Suppressor macrophage (primary cell): Measurements from ENCODE around the gene THSD7A.

Experiments used
- DNase-seq, 4 experiments: peaks; one replicate each; pipeline ENCODE4 v3.0.0-alpha.2; 2020 to 2022
- total RNA-seq, 17 experiments: gene quantifications; one replicate each; lab custom pipeline; 2026; ENCODE audit warnings: mixed read lengths in 6 of 17, inconsistent platforms in 3 of 17; lab: John Stamatoyannopoulos, UW

THSD7A gene, protein sequence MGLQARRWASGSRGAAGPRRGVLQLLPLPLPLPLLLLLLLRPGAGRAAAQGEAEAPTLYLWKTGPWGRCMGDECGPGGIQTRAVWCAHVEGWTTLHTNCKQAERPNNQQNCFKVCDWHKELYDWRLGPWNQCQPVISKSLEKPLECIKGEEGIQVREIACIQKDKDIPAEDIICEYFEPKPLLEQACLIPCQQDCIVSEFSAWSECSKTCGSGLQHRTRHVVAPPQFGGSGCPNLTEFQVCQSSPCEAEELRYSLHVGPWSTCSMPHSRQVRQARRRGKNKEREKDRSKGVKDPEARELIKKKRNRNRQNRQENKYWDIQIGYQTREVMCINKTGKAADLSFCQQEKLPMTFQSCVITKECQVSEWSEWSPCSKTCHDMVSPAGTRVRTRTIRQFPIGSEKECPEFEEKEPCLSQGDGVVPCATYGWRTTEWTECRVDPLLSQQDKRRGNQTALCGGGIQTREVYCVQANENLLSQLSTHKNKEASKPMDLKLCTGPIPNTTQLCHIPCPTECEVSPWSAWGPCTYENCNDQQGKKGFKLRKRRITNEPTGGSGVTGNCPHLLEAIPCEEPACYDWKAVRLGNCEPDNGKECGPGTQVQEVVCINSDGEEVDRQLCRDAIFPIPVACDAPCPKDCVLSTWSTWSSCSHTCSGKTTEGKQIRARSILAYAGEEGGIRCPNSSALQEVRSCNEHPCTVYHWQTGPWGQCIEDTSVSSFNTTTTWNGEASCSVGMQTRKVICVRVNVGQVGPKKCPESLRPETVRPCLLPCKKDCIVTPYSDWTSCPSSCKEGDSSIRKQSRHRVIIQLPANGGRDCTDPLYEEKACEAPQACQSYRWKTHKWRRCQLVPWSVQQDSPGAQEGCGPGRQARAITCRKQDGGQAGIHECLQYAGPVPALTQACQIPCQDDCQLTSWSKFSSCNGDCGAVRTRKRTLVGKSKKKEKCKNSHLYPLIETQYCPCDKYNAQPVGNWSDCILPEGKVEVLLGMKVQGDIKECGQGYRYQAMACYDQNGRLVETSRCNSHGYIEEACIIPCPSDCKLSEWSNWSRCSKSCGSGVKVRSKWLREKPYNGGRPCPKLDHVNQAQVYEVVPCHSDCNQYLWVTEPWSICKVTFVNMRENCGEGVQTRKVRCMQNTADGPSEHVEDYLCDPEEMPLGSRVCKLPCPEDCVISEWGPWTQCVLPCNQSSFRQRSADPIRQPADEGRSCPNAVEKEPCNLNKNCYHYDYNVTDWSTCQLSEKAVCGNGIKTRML (N-terminal part only)
- total RNA-seq, result 0 to 5.6 (median 0) reads per million in 17 experiments

DNA sequence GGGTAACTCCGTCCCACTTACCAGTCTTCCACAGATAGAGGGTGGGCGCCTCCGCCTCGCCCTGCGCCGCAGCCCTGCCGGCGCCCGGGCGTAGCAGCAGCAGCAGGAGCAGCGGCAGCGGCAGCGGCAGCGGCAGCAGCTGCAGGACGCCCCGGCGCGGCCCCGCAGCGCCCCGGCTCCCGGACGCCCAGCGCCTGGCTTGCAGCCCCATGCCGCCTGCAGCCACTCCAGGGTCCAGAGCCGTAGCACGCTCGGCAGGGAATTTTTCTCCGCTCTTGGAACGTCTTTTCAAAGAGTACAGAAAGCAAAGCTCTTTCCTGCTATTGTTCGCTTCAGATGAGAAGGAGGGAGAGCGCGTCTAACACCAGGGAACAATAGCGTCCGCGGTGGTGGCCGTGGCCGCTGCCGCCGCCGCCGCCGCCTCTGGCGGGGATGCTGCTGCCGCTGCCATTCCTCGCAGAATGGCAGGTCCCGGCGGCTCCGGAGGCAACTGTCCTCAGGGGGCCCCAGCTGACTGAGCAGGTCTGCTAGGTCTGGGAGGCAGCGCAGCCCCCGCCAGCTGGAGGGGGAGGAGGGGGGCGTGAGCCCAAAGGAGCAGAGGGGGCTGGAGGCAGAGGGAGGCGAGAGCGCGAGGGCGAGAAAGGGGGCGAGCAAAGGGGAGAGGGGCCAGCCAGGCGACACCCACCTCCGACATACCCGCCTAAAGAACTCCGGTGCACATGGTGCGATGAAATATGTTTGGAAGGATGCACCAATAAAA lies at the start of gene THSD7A:
THSD7A (minus strand) TSS at position 463 of the 760 bp plus-strand sequence; CDS start at position 211, 252 bp downstream.
- DNase-seq, result peak; percentile 6 to 67 (median 16)

DNA sequence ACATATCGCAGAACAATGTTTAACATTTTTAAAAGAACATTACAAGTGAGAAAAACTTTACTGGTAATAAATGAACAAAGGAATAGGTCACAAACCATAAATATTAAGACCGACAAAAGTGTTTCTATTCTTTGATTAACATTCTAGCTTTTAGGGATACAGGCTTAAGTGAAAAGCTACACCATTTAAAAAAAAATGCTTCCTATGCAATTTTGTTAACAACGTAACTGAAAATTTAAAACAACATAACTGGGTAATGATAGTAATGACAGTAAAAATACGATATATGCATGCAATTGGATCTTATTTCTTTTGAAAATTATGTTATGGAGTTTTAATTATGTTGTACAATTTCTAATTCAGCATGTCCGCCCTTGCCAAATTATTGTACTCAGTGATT lies 49.7 kb upstream of the THSD7A start:
- no peak for DNase-seq

DNA sequence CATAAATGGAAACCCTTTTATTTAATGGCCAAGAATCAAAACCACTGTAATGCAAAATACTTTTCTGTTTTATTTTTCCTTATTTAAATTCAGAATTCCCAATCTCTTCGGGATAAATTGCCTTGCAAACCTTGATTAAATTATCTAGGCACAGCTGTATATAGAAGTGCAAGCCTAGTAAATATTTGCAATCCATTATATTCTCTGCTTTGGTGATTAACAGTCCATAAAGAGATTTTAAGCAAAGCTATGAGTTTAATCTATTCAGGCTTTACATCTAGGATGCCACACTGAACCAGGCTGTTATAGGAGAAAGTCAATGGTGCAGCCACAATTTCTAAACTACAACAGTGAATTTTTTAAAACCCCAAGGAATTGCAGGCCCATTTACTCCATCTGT lies 43.6 kb upstream of the THSD7A start:
- no peak for DNase-seq

DNA sequence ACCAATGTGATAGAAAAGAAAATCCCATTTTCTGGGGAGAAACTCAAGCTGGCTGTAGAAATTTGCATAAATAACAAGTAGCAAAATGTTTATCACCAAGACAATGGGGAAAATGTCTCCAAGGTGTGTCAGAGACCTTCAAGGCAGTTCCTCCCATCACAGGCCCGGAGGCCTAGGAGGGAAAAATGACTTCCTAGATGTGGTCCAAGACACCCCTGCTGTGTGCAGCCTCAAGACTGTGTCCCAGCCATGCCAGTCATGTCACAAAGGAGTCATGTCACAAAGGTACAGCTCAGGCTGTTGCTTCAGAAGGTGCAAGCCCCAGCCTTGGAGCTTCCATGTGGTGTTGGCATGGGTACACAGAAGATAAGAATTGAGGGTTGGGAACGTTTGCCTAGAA lies 33.7 kb upstream of the THSD7A start:
- no peak for DNase-seq

DNA sequence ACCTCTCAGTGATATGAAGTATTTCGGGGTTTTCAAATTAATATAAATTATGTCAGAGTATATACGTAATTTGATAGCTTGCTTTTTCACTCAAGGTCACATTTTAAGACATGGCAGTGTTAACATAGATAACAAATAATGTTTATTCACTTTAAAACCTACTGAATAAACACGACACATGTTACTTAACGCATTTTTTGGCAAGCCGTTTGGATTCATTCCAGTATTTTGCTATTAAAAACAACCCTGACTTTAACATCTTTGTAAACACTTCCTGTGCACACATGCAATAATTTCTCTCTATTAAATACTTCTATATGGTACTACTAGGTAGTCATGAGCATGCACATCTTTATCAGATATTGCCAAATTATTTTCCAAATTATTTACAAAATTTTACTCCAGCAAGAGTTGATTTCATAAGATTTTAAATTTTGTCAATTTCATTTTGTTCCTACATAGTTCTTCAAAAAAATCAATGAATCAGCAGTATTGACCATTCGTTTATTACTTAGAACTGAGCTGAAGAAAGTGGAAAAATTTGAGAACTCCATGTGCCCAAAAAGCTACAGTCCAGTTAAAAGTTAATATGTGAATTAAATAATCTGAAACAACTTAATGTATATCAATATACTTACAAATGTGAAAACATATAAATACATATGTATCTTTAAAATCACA lies 26.8 kb upstream of the THSD7A start:
- DNase-seq, result no peak

DNA sequence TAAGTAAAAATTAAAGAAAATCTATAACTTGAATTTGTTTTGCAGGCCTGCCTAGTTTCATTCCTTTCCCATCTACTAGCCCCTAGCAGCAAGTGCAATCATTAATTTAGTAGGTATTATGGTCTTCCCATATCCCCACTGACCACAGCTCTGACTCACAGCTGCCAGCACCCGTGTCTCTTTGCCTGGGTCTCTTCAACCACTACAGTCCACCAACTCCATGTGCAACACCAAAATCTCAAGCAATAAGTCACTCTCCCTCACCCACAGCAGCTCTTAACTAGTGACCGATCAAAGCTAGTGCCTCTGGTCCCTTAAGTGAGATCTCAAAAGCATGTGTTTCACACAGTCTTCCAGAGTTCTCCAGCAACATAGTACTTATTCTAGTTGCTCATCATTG lies 26.0 kb upstream of the THSD7A start:
- DNase-seq, result no peak

DNA sequence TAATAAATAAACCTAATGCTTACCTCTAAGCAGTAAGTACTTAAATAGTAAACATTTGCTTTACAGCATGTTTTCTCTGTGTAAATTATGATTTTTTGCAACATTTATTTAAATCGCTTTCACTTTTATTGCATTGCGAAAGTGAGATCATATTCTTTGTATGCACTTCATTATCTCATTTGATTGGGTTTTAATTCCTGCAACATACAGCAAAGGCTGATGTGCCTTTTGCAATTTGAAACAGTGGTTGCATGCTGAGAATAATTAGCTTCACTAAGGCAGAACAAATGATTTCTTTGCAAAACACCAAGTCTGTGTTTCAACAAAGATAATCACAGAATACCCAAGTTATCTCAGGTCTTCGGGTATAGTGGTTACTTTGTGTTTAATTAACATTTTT lies 16.3 kb upstream of the THSD7A start:
- no peak for DNase-seq

DNA sequence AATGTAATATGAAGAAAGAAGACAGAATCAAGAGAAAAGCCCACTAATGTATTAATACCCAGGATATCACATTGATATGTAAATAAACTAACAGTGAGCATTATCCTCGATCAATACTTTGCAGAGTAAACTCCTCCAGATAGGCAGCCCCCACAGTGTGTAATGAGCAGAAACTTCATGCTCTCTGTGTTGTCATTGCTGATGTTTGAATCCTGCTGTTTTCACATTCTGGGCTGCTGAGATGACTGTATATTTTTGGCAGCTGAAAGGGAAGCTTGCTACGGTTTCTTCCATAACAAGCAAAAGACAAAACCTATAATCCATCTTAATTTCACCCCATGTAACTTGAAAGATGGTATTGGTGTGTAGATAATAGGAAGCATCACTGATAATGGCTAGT lies 15.3 kb upstream of the THSD7A start:
- DNase-seq, result no peak

DNA sequence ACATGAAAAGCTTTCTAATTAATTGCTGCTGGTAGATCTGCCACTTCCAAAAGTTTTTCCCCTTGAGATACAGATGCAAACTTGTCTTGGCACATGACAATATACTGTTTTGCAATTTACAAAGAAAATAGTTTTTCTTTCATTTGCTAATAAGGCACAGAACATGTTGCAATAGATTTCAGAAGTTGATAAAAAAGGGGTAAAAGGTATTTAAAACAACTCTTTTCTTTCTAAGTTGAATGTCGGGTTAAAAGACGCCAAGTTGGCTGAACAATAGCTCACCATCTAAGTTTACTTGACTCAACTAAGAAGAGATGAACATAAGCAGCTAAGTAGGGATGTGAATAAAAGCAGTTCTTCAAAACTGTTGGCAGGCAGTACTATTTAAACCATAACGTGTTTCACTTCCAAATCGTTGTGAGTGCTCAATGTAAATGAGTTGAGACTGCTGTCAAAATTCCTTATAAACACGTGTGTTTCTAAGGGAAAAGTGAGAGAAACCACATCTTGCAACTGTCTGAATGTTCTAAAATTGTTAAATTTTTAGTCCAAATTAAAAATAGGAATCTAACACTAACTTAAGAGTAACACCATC lies 14.5 kb upstream of the THSD7A start:
- no peak for DNase-seq

DNA sequence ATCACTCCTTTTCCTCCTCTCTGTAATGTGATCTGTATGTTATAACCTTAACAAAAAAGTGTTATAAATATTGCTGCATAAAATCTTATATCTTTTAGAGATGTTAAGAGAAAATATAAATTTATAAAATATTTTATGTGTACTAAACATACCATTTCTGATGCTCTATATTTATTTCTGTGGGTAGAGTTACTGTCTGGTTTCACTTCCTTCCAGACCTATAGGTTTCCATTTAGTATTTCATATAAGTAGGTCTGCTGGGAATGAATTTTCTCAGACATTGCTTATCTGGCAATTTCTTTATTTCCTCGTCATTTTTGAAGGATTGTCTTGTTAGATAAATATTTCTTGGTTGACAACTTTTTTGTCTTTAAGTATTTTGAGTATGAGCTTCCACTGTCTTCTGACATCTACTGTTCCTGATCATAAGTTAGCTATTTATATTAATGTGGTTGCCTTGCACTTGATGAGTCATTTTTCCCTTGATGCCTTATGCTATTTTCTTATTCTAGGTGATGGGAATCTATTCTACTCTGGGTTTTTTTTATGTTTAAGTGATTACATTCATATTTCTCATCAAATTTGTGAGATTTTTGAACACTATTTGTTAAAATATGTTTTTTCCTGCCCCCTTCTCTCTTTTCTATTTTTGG lies 11.2 kb upstream of the THSD7A start:
- no peak for DNase-seq

DNA sequence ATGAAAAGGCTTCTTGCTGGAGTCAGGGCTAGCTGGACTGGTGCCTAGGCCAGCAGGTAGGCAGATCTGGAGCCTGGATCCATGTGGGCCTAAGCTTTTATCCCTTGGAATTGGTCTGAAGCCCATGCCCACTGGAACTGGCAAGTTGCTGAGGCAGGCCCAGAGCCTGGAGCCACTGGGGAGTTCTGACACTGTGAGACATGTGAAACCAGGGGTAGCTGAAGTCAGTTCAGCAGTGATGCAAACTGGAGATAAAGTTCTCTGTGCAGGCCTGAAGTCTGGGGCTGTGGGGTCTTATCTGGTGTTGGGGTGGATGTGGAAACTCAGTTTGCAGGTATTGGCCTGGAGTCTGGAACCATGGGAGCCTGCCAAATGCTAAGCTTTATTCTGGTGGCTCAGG lies 9.7 kb upstream of the THSD7A start:
- DNase-seq, result no peak

DNA sequence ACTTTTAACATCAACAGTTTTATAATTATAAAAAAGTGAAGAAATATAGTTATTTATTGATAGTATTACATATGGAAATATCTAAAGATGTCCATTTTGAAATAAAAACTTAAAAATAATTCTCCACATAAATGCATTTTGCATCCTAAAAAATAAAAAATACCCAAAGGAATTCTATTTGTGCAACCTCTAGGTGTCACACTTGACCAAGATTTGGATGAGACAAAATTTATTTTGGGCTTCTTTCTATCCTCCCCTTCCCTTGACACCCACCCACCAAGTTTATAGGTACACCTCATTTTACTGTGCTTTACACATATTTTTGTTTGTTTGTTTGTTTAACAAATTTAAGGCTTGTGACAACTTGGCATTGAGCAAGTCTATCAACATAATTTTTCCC lies 3.3 kb upstream of the THSD7A start:
- no peak for DNase-seq

DNA sequence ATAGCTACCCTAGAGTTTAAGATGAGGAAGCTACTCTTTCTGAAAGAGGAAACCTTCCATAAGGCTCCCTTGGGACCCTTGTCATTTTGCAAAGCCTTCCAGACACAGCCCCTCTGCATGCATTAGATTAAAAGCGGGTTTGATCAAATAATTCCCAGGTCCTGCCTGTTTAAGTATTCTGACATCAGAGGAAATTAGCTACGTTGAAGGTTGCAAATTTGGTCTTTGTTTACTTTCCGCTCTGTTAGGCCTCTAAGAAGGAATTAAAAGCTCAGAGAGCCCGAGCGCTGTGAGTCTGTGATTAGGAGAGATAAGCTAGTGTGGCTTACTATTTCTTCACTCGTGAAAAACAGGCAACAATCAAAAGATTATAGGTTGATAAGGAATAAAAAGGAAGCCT lies 1.4 kb upstream of the THSD7A start:
- DNase-seq, result no peak

DNA sequence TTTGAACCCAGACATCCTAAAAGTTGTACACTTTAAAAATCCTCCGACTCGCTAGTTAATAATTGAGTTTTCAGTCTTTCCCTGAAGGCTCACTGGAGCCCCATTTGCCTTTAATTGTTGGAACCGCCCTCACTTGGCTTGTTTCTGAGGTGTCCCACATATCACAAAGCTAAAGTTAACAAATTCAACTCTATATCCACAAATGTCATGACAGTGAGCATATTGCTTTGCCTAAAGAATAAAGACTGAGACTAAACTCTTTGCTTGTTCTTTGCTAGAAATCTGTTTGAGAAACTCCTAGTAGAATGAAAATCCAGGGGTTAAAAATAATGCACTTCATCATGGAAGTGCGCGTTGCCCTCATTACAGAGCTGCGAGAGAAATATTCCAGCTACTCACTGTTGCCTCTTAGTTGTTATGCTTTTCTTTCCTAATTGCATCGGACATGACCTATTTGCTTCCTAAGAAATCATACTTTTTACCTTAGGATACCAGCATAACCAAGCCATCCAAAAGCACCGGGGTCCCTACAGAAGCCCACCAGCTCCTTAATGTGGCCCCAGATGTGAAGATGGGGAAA lies 752 bp downstream of the THSD7A start:
- no peak for DNase-seq

DNA sequence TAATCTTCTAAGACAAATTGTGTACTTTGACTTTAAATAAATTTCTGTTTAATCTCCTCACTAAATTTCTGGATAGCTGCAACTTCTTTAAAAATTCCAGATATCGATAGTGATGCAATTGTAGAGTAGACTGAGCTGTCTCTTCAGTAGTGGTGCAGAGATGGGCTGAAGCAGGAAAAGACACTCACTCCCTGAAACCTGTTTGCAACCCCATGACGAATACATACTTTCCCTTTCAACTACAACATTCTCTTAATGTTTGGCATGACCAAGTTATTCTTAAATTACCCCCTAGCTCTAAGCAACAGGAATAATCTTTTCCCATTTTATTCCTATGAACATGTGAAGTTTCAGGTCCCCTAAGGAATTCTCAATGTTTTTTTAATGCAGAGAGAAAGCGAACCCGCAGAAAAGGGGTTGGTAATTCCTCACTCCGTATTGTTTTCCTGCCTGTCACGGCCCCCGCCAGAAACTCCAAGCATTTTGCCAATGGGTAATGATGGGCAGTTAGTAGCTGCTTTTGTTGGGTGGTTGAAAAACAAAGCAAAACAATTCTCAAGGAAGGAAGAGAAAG lies 1.3 kb downstream of the THSD7A start:
- DNase-seq, result no peak

DNA sequence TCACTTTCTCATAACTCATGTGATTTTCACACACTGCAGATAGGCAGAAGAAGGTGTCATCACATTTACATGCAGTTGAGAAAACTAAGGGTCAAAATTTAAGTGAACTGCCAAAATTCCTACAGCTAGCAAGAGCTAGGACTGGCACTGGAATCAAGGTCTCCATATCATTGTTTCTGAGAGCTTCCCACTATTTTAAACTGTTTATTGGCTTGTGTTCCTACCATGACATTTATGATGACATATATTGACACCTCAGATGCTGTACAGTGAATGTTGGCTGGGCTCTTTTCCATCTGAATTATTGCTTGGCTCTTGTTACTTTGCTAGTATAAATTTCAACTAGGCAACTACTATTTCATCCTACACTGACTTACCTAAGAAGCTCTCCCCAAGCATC lies 2.0 kb downstream of the THSD7A start:
- no peak for DNase-seq

DNA sequence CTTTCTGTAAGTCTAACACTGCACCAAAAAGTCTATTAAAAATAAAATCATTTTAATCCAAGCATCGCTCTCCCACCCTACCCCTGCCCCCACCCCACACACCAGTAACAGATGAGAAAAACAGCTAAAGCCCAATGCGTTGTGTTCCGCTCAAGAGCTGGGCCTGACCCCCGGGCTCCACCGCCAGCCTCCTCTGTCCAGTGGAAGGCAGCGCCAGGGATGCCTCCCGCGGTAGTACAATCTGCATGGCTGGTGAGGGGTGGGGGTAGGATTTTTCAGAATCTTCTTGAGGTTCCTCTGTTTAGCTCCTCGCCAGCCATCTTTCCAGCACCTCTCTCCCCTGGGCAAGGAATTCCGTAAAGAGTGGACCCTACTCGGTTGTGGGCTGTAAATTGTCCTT lies 12.1 kb downstream of the THSD7A start:
- DNase-seq, result no peak

DNA sequence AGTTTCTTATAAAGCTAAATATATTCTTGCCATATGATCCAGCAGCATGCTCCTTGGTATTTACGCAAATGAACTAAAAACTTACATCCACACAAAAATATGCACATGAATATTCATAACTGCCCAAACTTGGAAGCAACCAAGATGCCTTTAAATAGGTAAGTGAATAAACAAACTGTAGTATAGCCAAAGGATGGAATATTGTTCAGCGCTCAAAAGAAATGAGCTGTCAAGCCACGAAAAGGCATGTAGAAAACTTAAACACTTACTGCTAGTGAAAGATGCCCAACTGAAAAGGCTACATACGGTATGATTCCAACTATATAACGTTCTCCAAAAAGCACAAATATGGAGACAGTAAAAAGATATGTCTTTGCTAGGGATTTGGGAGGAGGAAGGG lies 12.7 kb downstream of the THSD7A start:
- no peak for DNase-seq

DNA sequence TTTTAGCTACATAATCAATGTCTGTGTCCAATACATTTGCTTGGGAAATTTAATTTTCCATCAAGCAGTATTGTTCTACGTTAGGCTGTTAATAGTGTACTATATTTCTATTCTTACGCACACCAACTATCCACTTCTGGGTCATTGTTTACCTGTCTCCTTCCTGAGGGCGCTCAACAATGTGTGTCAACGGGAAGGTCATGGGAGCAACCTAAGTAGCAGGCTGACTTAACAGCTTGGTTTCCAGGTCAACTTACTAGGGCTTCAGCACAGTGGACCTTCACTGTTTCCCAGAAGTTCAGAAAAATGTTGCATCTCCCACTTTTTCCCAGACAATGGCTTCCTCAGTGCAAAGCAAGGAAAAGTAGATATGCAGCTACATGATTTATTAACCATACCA lies 13.7 kb downstream of the THSD7A start:
- no peak for DNase-seq
